ENCODE measurements around the gene GGCT. TPM values are rescaled to one million over a fixed set of nuclear protein-coding genes. Genes with fewer than 3 reads are reported as not detected.

GGCT gene
- total RNA-seq, 1 experiment from 2014 or later, result 52.2 TPM

DNA sequence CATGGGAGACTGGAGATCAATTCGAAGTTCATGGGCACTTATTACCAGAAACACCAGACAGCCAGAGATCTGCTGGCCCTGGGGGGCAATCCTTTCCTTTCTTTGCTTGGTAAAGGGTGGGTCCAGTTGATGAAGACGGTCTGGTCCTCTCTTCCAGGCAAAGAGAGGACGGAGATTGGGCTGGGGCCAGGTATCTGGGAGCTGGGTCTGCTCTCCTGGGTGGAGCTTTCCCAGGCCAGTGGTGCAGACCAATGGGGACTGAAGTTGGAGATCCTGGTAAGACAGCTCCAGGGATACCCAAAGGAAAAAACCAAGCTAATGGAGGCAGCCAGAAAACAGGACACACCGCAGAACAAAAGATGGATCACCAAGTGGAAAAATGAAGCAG is 44.4 kb downstream of the GGCT start:
- H3K4me1 ChIP-seq (ENCODE audit: control insufficient read depth, insufficient read depth, low read length), result no peaks in the 10 kb centered on the region
- BruUV-seq (replicated peaks), result no TSS peak
- in situ Hi-C loops (cut with HindIII; ENCODE audit: low pct_unique_long_range_greater_than_20kb, low sequenced_read_pairs) (no loop called here), intact Hi-C loops (cut with micrococcal nuclease; ENCODE audit: unreplicated experiment) (no loop called here)
- no peak overlapping the region for H3K27ac ChIP-seq (ENCODE audit: low read length)
- H3K9me3 ChIP-seq (ENCODE audit: control insufficient read depth, insufficient read depth, low read depth, low read length), result no peaks in the 10 kb centered on the region
- ATAC-seq, result no peak
- TF ChIP-seq SIN3A (IDR thresholded peaks at IDR 0.05; ENCODE audit: borderline replicate concordance, insufficient read depth, low read depth, low read length) (no peak), TCF7L2 (IDR thresholded peaks at IDR 0.05; ENCODE audit: low read depth, low read length) (no peak)
- ChIA-PET CTCF (interaction anchor here (0.7 kb wide), 1 partner anchor 9 kb away, joined by 4 read pairs; no protein-coding TSS in a partner anchor), POLR2A (no interaction called here)
- H3K27me3 ChIP-seq (ENCODE audit: control insufficient read depth, insufficient read depth, low read length), result no peaks in the 10 kb centered on the region
- H3K4me3 ChIP-seq (ENCODE audit: low read depth in 2 of 2, low read length in 2 of 2), result no peak overlapping the region
- no peak for DNase-seq (ENCODE audit: low read depth, low spot score)
- H3K36me3 ChIP-seq (ENCODE audit: control insufficient read depth, insufficient read depth, low read length), result no peaks in the 10 kb centered on the region

DNA sequence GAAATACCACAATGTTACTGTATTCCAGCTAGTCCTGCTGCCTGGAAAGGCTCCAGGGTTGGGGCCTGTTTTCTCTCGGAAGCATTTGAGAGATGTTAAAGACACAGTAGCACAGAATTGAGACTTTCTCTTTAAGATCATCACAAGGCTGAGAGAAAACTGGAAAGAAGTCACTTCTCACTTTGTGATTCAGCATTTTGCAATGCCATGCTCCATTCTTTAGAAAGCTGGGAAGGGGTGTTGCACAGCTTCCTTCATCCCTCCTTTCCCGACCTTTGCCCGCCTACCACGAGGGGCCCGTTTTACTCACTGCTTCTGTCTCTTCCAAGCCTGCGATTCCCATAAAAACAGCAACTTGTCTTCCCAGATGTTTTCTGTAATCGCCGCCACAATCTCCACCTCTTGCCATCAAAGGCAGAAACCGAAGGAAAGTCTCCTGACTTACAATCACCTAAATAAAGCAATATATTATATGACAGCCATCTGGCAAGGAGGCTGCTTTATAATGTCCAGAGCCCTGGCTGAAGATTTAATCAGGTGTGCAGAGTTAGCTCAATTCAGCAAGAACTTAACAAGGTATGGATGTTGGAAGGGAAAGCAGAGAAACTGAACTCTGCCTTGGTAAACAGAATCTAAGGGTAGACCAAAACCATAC is 44.9 kb downstream of the GGCT start:
- H3K4me1 ChIP-seq (ENCODE audit: control insufficient read depth, insufficient read depth, low read length), result no peaks in the 10 kb centered on the region
- no TSS peak for BruUV-seq (replicated peaks)
- in situ Hi-C loops (cut with HindIII; ENCODE audit: low pct_unique_long_range_greater_than_20kb, low sequenced_read_pairs) (no loop called here), intact Hi-C loops (cut with micrococcal nuclease; ENCODE audit: unreplicated experiment) (no loop called here)
- H3K27me3 ChIP-seq (ENCODE audit: control insufficient read depth, insufficient read depth, low read length), result no peaks in the 10 kb centered on the region
- CTCF ChIA-PET, result interaction anchor here (0.7 kb wide), 1 partner anchor 9 kb away, joined by 4 read pairs; no protein-coding TSS in a partner anchor
- H3K27ac ChIP-seq (ENCODE audit: low read length), result no peak overlapping the region
- POLR2A ChIA-PET, result no interaction called here
- no peaks in the 10 kb centered on the region for H3K9me3 ChIP-seq (ENCODE audit: control insufficient read depth, insufficient read depth, low read depth, low read length)
- no peaks in the 10 kb centered on the region for H3K36me3 ChIP-seq (ENCODE audit: control insufficient read depth, insufficient read depth, low read length)
- TF ChIP-seq POLR2AphosphoS5 (IDR thresholded peaks at IDR 0.05; ENCODE audit: low read depth, low read length), result no peak
- TF ChIP-seq, protein P1, sequence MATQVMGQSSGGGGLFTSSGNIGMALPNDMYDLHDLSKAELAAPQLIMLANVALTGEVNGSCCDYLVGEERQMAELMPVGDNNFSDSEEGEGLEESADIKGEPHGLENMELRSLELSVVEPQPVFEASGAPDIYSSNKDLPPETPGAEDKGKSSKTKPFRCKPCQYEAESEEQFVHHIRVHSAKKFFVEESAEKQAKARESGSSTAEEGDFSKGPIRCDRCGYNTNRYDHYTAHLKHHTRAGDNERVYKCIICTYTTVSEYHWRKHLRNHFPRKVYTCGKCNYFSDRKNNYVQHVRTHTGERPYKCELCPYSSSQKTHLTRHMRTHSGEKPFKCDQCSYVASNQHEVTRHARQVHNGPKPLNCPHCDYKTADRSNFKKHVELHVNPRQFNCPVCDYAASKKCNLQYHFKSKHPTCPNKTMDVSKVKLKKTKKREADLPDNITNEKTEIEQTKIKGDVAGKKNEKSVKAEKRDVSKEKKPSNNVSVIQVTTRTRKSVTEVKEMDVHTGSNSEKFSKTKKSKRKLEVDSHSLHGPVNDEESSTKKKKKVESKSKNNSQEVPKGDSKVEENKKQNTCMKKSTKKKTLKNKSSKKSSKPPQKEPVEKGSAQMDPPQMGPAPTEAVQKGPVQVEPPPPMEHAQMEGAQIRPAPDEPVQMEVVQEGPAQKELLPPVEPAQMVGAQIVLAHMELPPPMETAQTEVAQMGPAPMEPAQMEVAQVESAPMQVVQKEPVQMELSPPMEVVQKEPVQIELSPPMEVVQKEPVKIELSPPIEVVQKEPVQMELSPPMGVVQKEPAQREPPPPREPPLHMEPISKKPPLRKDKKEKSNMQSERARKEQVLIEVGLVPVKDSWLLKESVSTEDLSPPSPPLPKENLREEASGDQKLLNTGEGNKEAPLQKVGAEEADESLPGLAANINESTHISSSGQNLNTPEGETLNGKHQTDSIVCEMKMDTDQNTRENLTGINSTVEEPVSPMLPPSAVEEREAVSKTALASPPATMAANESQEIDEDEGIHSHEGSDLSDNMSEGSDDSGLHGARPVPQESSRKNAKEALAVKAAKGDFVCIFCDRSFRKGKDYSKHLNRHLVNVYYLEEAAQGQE (IDR thresholded peaks at IDR 0.05; ENCODE audit: insufficient read depth in 1 of 2, low read depth in 2 of 2, low read length in 1 of 2), result no peak
- TF ChIP-seq, protein P2, sequence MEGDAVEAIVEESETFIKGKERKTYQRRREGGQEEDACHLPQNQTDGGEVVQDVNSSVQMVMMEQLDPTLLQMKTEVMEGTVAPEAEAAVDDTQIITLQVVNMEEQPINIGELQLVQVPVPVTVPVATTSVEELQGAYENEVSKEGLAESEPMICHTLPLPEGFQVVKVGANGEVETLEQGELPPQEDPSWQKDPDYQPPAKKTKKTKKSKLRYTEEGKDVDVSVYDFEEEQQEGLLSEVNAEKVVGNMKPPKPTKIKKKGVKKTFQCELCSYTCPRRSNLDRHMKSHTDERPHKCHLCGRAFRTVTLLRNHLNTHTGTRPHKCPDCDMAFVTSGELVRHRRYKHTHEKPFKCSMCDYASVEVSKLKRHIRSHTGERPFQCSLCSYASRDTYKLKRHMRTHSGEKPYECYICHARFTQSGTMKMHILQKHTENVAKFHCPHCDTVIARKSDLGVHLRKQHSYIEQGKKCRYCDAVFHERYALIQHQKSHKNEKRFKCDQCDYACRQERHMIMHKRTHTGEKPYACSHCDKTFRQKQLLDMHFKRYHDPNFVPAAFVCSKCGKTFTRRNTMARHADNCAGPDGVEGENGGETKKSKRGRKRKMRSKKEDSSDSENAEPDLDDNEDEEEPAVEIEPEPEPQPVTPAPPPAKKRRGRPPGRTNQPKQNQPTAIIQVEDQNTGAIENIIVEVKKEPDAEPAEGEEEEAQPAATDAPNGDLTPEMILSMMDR (IDR thresholded peaks at IDR 0.05), result no peak
- no peak for ATAC-seq
- H3K4me3 ChIP-seq (ENCODE audit: low read depth in 2 of 2, low read length in 2 of 2), result no peak overlapping the region
- DNase-seq (ENCODE audit: low read depth, low spot score), result no peak

DNA sequence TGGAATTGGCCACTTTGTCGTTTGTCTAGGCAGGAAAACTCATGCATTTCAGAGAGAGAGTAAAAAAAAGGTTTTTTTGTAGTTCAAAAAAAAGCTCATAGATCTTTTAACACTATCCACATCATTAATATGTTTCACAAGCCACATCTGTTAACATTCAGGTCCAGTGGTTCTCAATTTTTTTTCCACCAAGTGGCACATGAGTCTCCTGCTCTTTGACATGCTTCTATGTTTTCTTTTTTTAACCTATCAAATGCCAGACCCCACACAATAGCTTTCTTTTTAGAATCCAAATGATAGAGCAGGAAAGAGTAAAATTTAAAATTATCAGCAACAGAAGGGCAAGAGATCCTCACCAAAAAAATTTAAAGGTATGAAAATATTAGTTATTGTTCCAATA is 46.3 kb downstream of the GGCT start:
- no TSS peak for BruUV-seq (replicated peaks)
- no peaks in the 10 kb centered on the region for H3K4me1 ChIP-seq (ENCODE audit: control insufficient read depth, insufficient read depth, low read length)
- intact Hi-C loops (cut with micrococcal nuclease; ENCODE audit: unreplicated experiment) (no loop called here), in situ Hi-C loops (cut with HindIII; ENCODE audit: low pct_unique_long_range_greater_than_20kb, low sequenced_read_pairs) (no loop called here)
- H3K36me3 ChIP-seq (ENCODE audit: control insufficient read depth, insufficient read depth, low read length), result no peaks in the 10 kb centered on the region
- ChIA-PET CTCF (interaction anchor here (0.9 kb wide), 1 partner anchor 11 kb away, joined by 3 read pairs; no protein-coding TSS in a partner anchor), POLR2A (interaction anchor here (0.6 kb wide), 1 partner anchor 15 kb away, joined by 4 read pairs; no protein-coding TSS in a partner anchor)
- no peaks in the 10 kb centered on the region for H3K27me3 ChIP-seq (ENCODE audit: control insufficient read depth, insufficient read depth, low read length)
- no peaks in the 10 kb centered on the region for H3K9me3 ChIP-seq (ENCODE audit: control insufficient read depth, insufficient read depth, low read depth, low read length)
- H3K27ac ChIP-seq (ENCODE audit: low read length), result no peak overlapping the region
- no peak overlapping the region for H3K4me3 ChIP-seq (ENCODE audit: low read depth in 2 of 2, low read length in 2 of 2)
- TF ChIP-seq POLR2AphosphoS5 (IDR thresholded peaks at IDR 0.05; ENCODE audit: low read depth, low read length) (no peak), SIN3A (IDR thresholded peaks at IDR 0.05; ENCODE audit: borderline replicate concordance, insufficient read depth, low read depth, low read length) (no peak), TCF7L2 (IDR thresholded peaks at IDR 0.05; ENCODE audit: low read depth, low read length) (no peak)
- TF ChIP-seq, protein P2 (IDR thresholded peaks at IDR 0.05), result no peak
- TF ChIP-seq, protein P1 (IDR thresholded peaks at IDR 0.05; ENCODE audit: insufficient read depth in 1 of 2, low read depth in 2 of 2, low read length in 1 of 2), result no peak
- DNase-seq (ENCODE audit: low read depth, low spot score) (no peak), ATAC-seq (no peak)

All from Panc1 (cell line).